Fibroblast of pulmonary artery (primary cell): Measurements from ENCODE around the gene KEL.
A peak's percentile ranks its signal among the peaks of the same experiment; 100 is the strongest.

Experiments
- DNase-seq: peaks from one replicate; pipeline ENCODE4 v3.0.0-alpha.2; 2010; ENCODE audit warnings: low read depth
- H3K4me3 ChIP-seq: replicated peaks from 2 replicates; pipeline ENCODE4 v1.5.1; 2011; ENCODE audit warnings: low read depth, mild to moderate bottlenecking, control low read depth, low read length, moderate library complexity
- CTCF ChIP-seq: IDR thresholded peaks from 2 replicates; pipeline ENCODE4 v1.5.1; 2011; ENCODE audit warnings: mild to moderate bottlenecking, control low read depth, low read length, inconsistent platforms; ENCODE audit errors: missing control alignments

KEL gene

GRCh38 chr7:142913051-142913450, 49.1 kb downstream of the KEL start:
- no peak for DNase-seq
- no peak for TF ChIP-seq CTCF
- H3K4me3 ChIP-seq = no peak overlapping the region

GRCh38 chr7:142910481-142910880, 51.7 kb downstream of the KEL start:
- H3K4me3 ChIP-seq = no peak overlapping the region
- TF ChIP-seq CTCF = no peak
- no peak for DNase-seq

GRCh38 chr7:142910031-142910433, 52.1 kb downstream of the KEL start:
- DNase-seq = no peak
- no peak for TF ChIP-seq CTCF
- no peak overlapping the region for H3K4me3 ChIP-seq

DNA sequence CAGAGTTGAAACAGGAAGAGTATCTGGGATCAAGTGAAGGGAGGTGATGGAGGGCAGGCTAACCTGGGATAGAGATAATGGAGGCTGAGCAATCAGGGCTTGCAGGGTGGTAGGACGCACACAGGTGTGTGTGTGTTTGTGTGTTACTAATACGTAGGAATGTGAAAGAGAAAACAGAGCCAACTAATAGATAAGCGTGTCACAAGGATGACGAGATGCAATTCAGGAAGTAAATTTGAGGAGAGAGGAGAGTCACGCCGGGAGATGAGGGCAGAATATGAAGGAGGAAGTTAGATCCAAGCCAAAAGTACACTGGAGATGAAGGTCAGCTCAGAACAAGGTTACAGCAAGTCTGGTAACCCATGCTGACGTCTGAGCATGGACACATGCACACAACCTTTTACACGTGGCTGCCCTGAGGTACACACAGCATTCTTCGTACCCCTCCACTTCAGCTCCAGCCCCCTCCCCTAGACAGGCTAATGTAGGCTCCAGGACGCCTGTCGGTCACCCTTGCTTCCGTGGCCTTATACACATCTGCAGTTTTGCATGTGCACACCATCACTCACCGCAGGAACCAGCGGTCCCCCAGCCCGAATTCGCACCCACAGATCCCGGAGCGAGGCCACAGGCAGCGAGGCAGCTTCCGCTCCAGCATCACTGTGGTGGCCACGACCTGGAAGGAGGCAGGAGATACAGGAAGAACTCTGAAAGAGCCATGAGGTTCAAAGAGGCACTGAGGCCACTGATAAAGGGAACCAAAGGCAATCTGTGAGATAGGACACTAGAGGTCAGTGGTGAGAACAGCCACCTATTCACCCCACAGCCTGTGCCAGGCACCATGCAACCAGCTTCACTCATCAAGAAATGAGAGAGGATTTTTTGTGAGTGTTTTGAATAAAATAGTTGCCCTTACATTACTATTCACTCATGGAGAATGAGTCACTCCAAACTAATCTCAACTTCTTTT, 53.0 kb downstream of the KEL start:
- no peak overlapping the region for H3K4me3 ChIP-seq
- TF ChIP-seq CTCF = peak; percentile 13
- DNase-seq = no peak

DNA sequence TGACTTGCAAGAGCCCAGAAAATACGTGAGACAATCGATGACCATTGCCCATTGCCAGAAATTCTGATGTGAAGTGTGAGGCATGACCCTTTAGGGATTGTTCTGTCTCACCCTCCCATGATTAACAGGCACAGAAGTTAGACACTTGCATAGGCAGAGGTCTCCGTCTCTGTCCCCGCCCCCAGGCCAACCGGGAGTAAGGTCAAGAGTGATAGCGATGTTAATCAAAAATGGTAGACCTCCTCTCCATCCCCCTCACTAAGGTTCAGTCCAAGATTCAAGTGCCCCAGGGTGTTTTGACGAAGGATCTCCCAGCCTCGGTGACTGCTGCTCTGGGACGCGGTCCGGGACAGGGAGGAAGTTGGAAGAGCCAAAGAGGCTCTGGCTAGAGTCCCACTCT, 53.9 kb downstream of the KEL start:
- no peak for TF ChIP-seq CTCF
- no peak overlapping the region for H3K4me3 ChIP-seq
- DNase-seq = no peak

DNA sequence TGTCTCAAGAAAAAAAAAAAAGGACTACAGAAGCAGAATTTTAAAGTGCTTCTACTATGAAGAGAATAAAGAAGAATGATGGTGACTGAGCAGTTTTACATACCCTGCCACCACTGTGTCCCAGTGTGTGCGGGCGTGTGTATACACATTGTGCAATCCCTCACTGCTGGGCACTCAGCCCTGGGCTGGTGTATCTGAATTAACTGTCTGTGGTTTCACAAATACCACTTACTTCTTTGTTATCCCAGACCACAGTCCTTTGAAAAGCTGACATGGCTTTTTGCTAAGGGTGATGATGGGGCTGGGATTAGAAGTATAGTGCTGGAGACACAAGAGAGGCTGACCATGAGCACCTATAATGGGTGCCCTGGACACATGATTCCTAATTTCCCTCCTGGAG, 55.5 kb downstream of the KEL start:
- DNase-seq = no peak

More for the DNA sequence above, 55.5 kb downstream of the KEL start:
- no peak for TF ChIP-seq CTCF
- H3K4me3 ChIP-seq = no peak overlapping the region
